ENCODE measurements around the gene ANKAR.

The ANKAR gene

DNA sequence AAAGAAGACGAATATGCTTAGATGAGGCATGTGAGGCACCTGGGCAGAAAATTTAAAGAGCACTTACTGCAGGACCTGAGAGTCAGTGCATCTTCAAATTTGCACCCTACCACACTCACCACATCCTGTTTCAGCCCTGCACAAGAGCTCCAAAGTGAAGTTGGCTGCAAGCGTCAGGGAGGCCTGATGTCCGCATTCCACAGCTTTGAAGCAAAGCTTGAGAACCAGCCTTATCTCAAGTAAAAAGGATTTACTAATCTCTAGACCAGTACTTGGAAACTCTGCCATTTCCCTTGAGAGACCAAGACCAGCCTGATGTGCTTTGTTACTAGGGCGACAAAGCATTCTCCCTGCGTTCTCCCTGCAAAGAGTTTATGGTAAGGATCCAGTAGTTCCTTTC lies 16.6 kb upstream of the ANKAR start:
- peaks cover 10% of the 10 kb centered on the region for H3K36me3 ChIP-seq (ENCODE audit: control insufficient read depth, low read length)
- no peaks in the 10 kb centered on the region for H3K27me3 ChIP-seq (ENCODE audit: control insufficient read depth, low read length)
- no peak overlapping the region for H3K27ac ChIP-seq (ENCODE audit: low read depth, low read length)
- peak overlapping the region; percentile 3 for H3K4me2 ChIP-seq (ENCODE audit: low read length)
- H4K20me1 ChIP-seq (ENCODE audit: control insufficient read depth, insufficient read depth, low read depth, low read length), result no peaks in the 10 kb centered on the region; the same call in 1 of the 2 replicates
- TF ChIP-seq EZH2phosphoT487 (IDR thresholded peaks at IDR 0.05; ENCODE audit: borderline replicate concordance, low read length), result no peak
- TF ChIP-seq, protein P1, sequence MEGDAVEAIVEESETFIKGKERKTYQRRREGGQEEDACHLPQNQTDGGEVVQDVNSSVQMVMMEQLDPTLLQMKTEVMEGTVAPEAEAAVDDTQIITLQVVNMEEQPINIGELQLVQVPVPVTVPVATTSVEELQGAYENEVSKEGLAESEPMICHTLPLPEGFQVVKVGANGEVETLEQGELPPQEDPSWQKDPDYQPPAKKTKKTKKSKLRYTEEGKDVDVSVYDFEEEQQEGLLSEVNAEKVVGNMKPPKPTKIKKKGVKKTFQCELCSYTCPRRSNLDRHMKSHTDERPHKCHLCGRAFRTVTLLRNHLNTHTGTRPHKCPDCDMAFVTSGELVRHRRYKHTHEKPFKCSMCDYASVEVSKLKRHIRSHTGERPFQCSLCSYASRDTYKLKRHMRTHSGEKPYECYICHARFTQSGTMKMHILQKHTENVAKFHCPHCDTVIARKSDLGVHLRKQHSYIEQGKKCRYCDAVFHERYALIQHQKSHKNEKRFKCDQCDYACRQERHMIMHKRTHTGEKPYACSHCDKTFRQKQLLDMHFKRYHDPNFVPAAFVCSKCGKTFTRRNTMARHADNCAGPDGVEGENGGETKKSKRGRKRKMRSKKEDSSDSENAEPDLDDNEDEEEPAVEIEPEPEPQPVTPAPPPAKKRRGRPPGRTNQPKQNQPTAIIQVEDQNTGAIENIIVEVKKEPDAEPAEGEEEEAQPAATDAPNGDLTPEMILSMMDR (IDR thresholded peaks at IDR 0.05; ENCODE audit: low read depth, low read length, poor library complexity, severe bottlenecking), result no peak
- peaks cover 16% of the 10 kb centered on the region for H3K79me2 ChIP-seq (ENCODE audit: control insufficient read depth, low read length)
- H3F3A ChIP-seq (ENCODE audit: control insufficient read depth, insufficient read depth), result no peaks in the 10 kb centered on the region
- H3K9me2 ChIP-seq (replicated peaks; ENCODE audit: control insufficient read depth, low read length), result no peaks in the 10 kb centered on the region
- no peaks in the 10 kb centered on the region for H3K9me3 ChIP-seq (ENCODE audit: control insufficient read depth, insufficient read depth, low read length)
- peaks cover 28% of the 10 kb centered on the region for H3K4me1 ChIP-seq (ENCODE audit: control insufficient read depth, low read length)
- H3K4me3 ChIP-seq (ENCODE audit: low read length), result no peak overlapping the region

DNA sequence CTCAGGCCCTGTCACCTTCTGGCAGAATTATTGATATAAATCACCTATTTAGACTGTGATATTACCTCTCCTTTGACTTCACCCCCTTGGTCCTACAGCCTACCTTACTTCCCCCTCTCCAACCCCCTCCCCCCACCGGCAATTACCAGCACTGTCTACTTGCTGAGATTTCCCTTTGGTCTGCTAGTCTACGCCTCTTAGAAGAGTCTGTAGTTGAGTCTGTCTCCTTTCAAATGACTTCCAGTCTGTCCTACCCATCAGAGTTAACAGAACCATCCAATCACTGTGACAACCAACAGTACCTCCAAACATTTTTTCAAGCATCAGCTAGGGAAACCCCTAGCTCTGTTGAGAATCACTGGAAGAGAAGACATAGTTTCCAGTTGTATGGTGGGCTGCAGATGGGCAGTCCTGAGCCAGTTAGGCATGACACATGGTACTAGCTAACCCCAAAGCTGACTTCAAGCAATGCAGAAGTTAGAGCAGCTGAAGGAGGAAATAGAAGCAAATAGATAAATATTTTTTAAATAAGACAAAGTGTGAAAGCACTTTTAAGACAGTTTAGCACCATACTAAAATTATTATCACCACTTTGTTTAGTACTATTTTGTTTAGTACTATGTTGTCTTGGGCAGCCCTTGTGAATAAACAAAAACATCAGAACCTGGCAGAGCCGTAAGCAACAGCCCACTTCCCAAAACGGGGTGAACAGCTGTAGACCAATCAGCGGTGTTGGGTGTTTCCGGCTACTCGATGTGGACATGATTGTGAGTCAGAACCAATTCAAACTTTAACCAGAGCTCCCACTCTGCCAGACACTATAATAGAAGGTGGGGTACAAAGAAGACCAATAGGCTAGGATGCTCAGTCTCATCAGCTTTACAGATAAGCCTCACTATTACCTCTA lies 15.9 kb upstream of the ANKAR start:
- no peaks in the 10 kb centered on the region for H3K27me3 ChIP-seq (ENCODE audit: control insufficient read depth, low read length)
- TF ChIP-seq, protein P1 (IDR thresholded peaks at IDR 0.05; ENCODE audit: low read depth, low read length, poor library complexity, severe bottlenecking), result no peak
- H3K4me2 ChIP-seq (ENCODE audit: low read length), result peak overlapping the region; percentile 18
- H3K27ac ChIP-seq (ENCODE audit: low read depth, low read length), result no peak overlapping the region
- no peaks in the 10 kb centered on the region for H3F3A ChIP-seq (ENCODE audit: control insufficient read depth, insufficient read depth)
- H3K4me1 ChIP-seq (ENCODE audit: control insufficient read depth, low read length), result peaks cover 32% of the 10 kb centered on the region
- H3K4me3 ChIP-seq (ENCODE audit: low read length), result no peak overlapping the region
- H3K9me3 ChIP-seq (ENCODE audit: control insufficient read depth, insufficient read depth, low read length), result no peaks in the 10 kb centered on the region
- H3K79me2 ChIP-seq (ENCODE audit: control insufficient read depth, low read length), result peaks cover 22% of the 10 kb centered on the region
- H4K20me1 ChIP-seq (ENCODE audit: control insufficient read depth, insufficient read depth, low read depth, low read length), result no peaks in the 10 kb centered on the region; the same call in 1 of the 2 replicates
- H3K36me3 ChIP-seq (ENCODE audit: control insufficient read depth, low read length), result peaks cover 14% of the 10 kb centered on the region
- no peaks in the 10 kb centered on the region for H3K9me2 ChIP-seq (replicated peaks; ENCODE audit: control insufficient read depth, low read length)

DNA sequence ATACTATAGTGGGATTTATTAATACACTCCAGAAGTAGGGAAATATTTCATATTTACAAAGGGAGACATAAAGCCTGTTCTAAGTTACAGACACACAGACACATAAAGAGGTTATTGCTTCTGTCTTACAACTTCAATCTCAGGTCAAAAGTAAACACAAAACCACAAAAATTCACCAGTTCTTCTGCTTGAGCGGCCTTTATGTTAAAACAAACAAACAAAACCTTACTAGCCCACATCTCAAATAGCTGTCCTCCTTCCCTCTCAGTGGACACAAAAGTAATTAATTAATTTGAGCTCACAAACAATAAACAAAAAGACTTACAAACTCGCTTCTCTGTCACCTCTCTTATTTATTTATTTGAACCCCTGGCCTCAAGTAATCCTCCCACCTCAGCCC lies 14.7 kb upstream of the ANKAR start:
- H3K27ac ChIP-seq (ENCODE audit: low read depth, low read length), result no peak overlapping the region
- no peak for TF ChIP-seq EZH2phosphoT487 (IDR thresholded peaks at IDR 0.05; ENCODE audit: borderline replicate concordance, low read length)
- TF ChIP-seq, protein P1 (IDR thresholded peaks at IDR 0.05; ENCODE audit: low read depth, low read length, poor library complexity, severe bottlenecking), result no peak
- H3K27me3 ChIP-seq (ENCODE audit: control insufficient read depth, low read length), result no peaks in the 10 kb centered on the region
- H3K4me1 ChIP-seq (ENCODE audit: control insufficient read depth, low read length), result peaks cover 39% of the 10 kb centered on the region
- H3K36me3 ChIP-seq (ENCODE audit: control insufficient read depth, low read length), result peaks cover 24% of the 10 kb centered on the region
- no peaks in the 10 kb centered on the region for H3F3A ChIP-seq (ENCODE audit: control insufficient read depth, insufficient read depth)
- peaks cover 33% of the 10 kb centered on the region for H3K79me2 ChIP-seq (ENCODE audit: control insufficient read depth, low read length)
- H3K9me3 ChIP-seq (ENCODE audit: control insufficient read depth, insufficient read depth, low read length), result no peaks in the 10 kb centered on the region
- H3K4me2 ChIP-seq (ENCODE audit: low read length), result no peak overlapping the region
- H3K9me2 ChIP-seq (replicated peaks; ENCODE audit: control insufficient read depth, low read length), result no peaks in the 10 kb centered on the region
- no peaks in the 10 kb centered on the region; the same call in 1 of the 2 replicates for H4K20me1 ChIP-seq (ENCODE audit: control insufficient read depth, insufficient read depth, low read depth, low read length)
- H3K4me3 ChIP-seq (ENCODE audit: low read length), result no peak overlapping the region

Measured in DOHH2 (cell line).